HG03139 (cell line): Measurements from ENCODE around the gene HIVEP2.

Source experiments
- ATAC-seq: cut with Tn5 transposase; IDR thresholded peaks from one replicate; pipeline ENCODE4 v1.9.1; 2021; ENCODE audit not compliant: unreplicated experiment

HIVEP2 gene

GRCh38 chr6:142945446-142946180 lies 637 bp upstream of the HIVEP2 start:
- ATAC-seq, result peak; percentile 13

GRCh38 chr6:142944124-142945048 lies 590 bp downstream of the HIVEP2 start:
- ATAC-seq, result peak; percentile 10

- ATAC-seq, result no peak
Observed at GRCh38 chr6:142943711-142944123, 1.3 kb downstream of the HIVEP2 start.

GRCh38 chr6:142942805-142943227 lies 2.2 kb downstream of the HIVEP2 start:
- ATAC-seq, result no peak

GRCh38 chr6:142942238-142942637 lies 2.7 kb downstream of the HIVEP2 start:
- ATAC-seq, result no peak

GRCh38 chr6:142941018-142941417 lies 4.0 kb downstream of the HIVEP2 start:
- no peak for ATAC-seq

- no peak for ATAC-seq
Observed at GRCh38 chr6:142940487-142940886, 4.5 kb downstream of the HIVEP2 start.

GRCh38 chr6:142938510-142938909 lies 6.5 kb downstream of the HIVEP2 start:
- ATAC-seq, result no peak

- ATAC-seq, result no peak
Observed at GRCh38 chr6:142937986-142938385, 7.0 kb downstream of the HIVEP2 start.

GRCh38 chr6:142935553-142936517 lies 9.1 kb downstream of the HIVEP2 start:
- ATAC-seq, result peak; percentile 59

- ATAC-seq, result no peak
Observed at GRCh38 chr6:142934599-142934998, 10.4 kb downstream of the HIVEP2 start.

GRCh38 chr6:142934106-142934505 lies 10.9 kb downstream of the HIVEP2 start:
- no peak for ATAC-seq

GRCh38 chr6:142933701-142934100 lies 11.3 kb downstream of the HIVEP2 start:
- no peak for ATAC-seq

- no peak for ATAC-seq
Observed at GRCh38 chr6:142932889-142933288, 12.1 kb downstream of the HIVEP2 start.

GRCh38 chr6:142929751-142930358 lies 15.1 kb downstream of the HIVEP2 start:
- ATAC-seq, result no peak

GRCh38 chr6:142927904-142928303 lies 17.1 kb downstream of the HIVEP2 start:
- no peak for ATAC-seq

GRCh38 chr6:142927271-142927580 lies 17.8 kb downstream of the HIVEP2 start:
- no peak for ATAC-seq

GRCh38 chr6:142926494-142927270 lies 18.3 kb downstream of the HIVEP2 start:
- peak; percentile 91 for ATAC-seq

GRCh38 chr6:142926177-142926493 lies 18.8 kb downstream of the HIVEP2 start:
- no peak for ATAC-seq

- no peak for ATAC-seq
Observed at GRCh38 chr6:142925575-142926110, 19.3 kb downstream of the HIVEP2 start.
